GM21515 (cell line): ENCODE measurements around the gene HAPLN3.

ENCODE experiments used
- ATAC-seq: cut with Tn5 transposase; IDR thresholded peaks from one replicate; pipeline ENCODE4 v1.9.1; 2021; ENCODE audit not compliant: unreplicated experiment

HAPLN3 gene

GRCh38 chr15:88865498-88866099 is 29.7 kb downstream of the HAPLN3 start:
- no peak for ATAC-seq

GRCh38 chr15:88864861-88865497 is 30.4 kb downstream of the HAPLN3 start:
- no peak for ATAC-seq

GRCh38 chr15:88863412-88863811 is 31.9 kb downstream of the HAPLN3 start:
- ATAC-seq, result no peak

- no peak for ATAC-seq
Measured at GRCh38 chr15:88860212-88860611, 35.1 kb downstream of the HAPLN3 start.

GRCh38 chr15:88859550-88859949 is 35.8 kb downstream of the HAPLN3 start:
- no peak for ATAC-seq

GRCh38 chr15:88858934-88859333 is 36.4 kb downstream of the HAPLN3 start:
- ATAC-seq, result no peak

- ATAC-seq, result no peak
Measured at GRCh38 chr15:88852476-88852875, 42.9 kb downstream of the HAPLN3 start.

GRCh38 chr15:88849376-88850072 is 45.8 kb downstream of the HAPLN3 start:
- no peak for ATAC-seq

- no peak for ATAC-seq
Measured at GRCh38 chr15:88848203-88848602, 47.1 kb downstream of the HAPLN3 start.

GRCh38 chr15:88847144-88847543 is 48.2 kb downstream of the HAPLN3 start:
- no peak for ATAC-seq

- ATAC-seq, result no peak
Measured at GRCh38 chr15:88845616-88846015, 49.7 kb downstream of the HAPLN3 start.

- no peak for ATAC-seq
Measured at GRCh38 chr15:88844749-88845386, 50.5 kb downstream of the HAPLN3 start.

- no peak for ATAC-seq
Measured at GRCh38 chr15:88843334-88843733, 52.0 kb downstream of the HAPLN3 start.

- ATAC-seq, result no peak
Measured at GRCh38 chr15:88842156-88842555, 53.2 kb downstream of the HAPLN3 start.

GRCh38 chr15:88841236-88841635 is 54.1 kb downstream of the HAPLN3 start:
- ATAC-seq, result no peak

GRCh38 chr15:88839961-88840360 is 55.4 kb downstream of the HAPLN3 start:
- no peak for ATAC-seq

- ATAC-seq, result no peak
Measured at GRCh38 chr15:88839146-88839545, 56.2 kb downstream of the HAPLN3 start.

- no peak for ATAC-seq
Measured at GRCh38 chr15:88838667-88839066, 56.7 kb downstream of the HAPLN3 start.

- no peak for ATAC-seq
Measured at GRCh38 chr15:88835646-88836045, 59.7 kb downstream of the HAPLN3 start.

- ATAC-seq, result no peak
Measured at GRCh38 chr15:88835119-88835518, 60.2 kb downstream of the HAPLN3 start.

GRCh38 chr15:88834211-88834812 is 61.0 kb downstream of the HAPLN3 start:
- no peak for ATAC-seq

- no peak for ATAC-seq
Measured at GRCh38 chr15:88833731-88834100, 61.6 kb downstream of the HAPLN3 start.
